ENCODE results near the gene ZNF236.
"Not testable (repeated sequence)": the region's sequence is repeated elsewhere in the genome, so short reads cannot be mapped to it uniquely, and the experiment has no call there.

ZNF236 gene

GRCh38 chr18:76914314-76914713 is 92.0 kb downstream of the ZNF236 start:
- no peak for DNase-seq

- DNase-seq, result no peak
Measured at GRCh38 chr18:76914796-76915195, 92.4 kb downstream of the ZNF236 start.

GRCh38 chr18:76915456-76915855 is 93.1 kb downstream of the ZNF236 start:
- no peak for DNase-seq

GRCh38 chr18:76920974-76921373 is 98.6 kb downstream of the ZNF236 start:
- DNase-seq, result no peak

GRCh38 chr18:76922107-76922506 is 99.8 kb downstream of the ZNF236 start:
- peak; percentile 71 to 74 for DNase-seq

- no peak for DNase-seq
Measured at GRCh38 chr18:76923485-76924085, 101.2 kb downstream of the ZNF236 start.

GRCh38 chr18:76925501-76925900 is 103.1 kb downstream of the ZNF236 start:
- DNase-seq, result no peak

GRCh38 chr18:76927223-76927725 is 104.9 kb downstream of the ZNF236 start:
- DNase-seq, result no peak

GRCh38 chr18:76928179-76928868 is 106.0 kb downstream of the ZNF236 start:
- DNase-seq, result no peak

- no peak for DNase-seq
Measured at GRCh38 chr18:76931171-76931570, 108.8 kb downstream of the ZNF236 start.

GRCh38 chr18:76932026-76932819 is 109.9 kb downstream of the ZNF236 start:
- no peak for DNase-seq

- DNase-seq, result no peak
Measured at GRCh38 chr18:76935722-76936337, 113.5 kb downstream of the ZNF236 start.

GRCh38 chr18:76936877-76937276 is 114.5 kb downstream of the ZNF236 start:
- no peak for DNase-seq

GRCh38 chr18:76937597-76937996 is 115.2 kb downstream of the ZNF236 start:
- DNase-seq, result no peak

- no peak for DNase-seq
Measured at GRCh38 chr18:76938619-76939018, 116.3 kb downstream of the ZNF236 start.

- peak; percentile 8 to 39 for DNase-seq
Measured at GRCh38 chr18:76941284-76941683, 118.9 kb downstream of the ZNF236 start.

- no peak for DNase-seq
Measured at GRCh38 chr18:76943542-76944339, 121.4 kb downstream of the ZNF236 start.

- DNase-seq, result not testable (repeated sequence)
Measured at GRCh38 chr18:76944346-76944745, 122.0 kb downstream of the ZNF236 start.

- no peak for DNase-seq
Measured at GRCh38 chr18:76948345-76948744, 126.0 kb downstream of the ZNF236 start.

- no peak for DNase-seq
Measured at GRCh38 chr18:76951456-76952247, 129.3 kb downstream of the ZNF236 start.

- no peak for DNase-seq
Measured at GRCh38 chr18:76952747-76953146, 130.4 kb downstream of the ZNF236 start.

GRCh38 chr18:76953156-76953555 is 130.8 kb downstream of the ZNF236 start:
- no peak for DNase-seq

Data from NCI-H2081 (cell line).